Upper lobe of left lung (tissue), 4 donors: ENCODE results near the gene DGCR8.

Experiments
- CTCF ChIP-seq, 6 experiments: fragments of 450-650 bp in 4 of 6; fragments of 200-600 bp in 2 of 6; sonication (generic) in 2 of 6; IDR thresholded peaks; one replicate each; pipeline ENCODE4 v1.5.1; 2016 to 2019; ENCODE audit warnings: antibody characterized with exemption in 6 of 6
- EP300 ChIP-seq, 4 donors: sonication (generic); formaldehyde crosslinking; IDR thresholded peaks; one replicate each; pipeline ENCODE4 v1.5.1; 2017; ENCODE audit warnings: antibody characterized with exemption in 4 of 4, control low read depth in 2 of 4
- POLR2A ChIP-seq, 4 donors: fragments of 450-650 bp; IDR thresholded peaks; one replicate each; pipeline ENCODE4 v1.5.1; 2016 to 2017; ENCODE audit warnings: antibody characterized with exemption in 4 of 4, mild to moderate bottlenecking in 2 of 4
- POLR2AphosphoS5 ChIP-seq, 2 donors: sonication (generic); formaldehyde crosslinking; IDR thresholded peaks; one replicate each; pipeline ENCODE4 v1.5.1; 2017; ENCODE audit warnings: antibody characterized with exemption in 2 of 2

- TF ChIP-seq CTCF (IDR thresholded peaks at IDR 0.05) (no peak), POLR2AphosphoS5 (IDR thresholded peaks at IDR 0.05) (no peak), POLR2A (IDR thresholded peaks at IDR 0.05) (no peak), EP300 (IDR thresholded peaks at IDR 0.05) (no peak)
These were observed 34.8 kb downstream of the DGCR8 start for GRCh38 chr22:20114506-20115475.
